Breast epithelium (tissue), 3 donors: ENCODE results near the gene BRD3.

ENCODE experiments used
- CTCF ChIP-seq, 3 donors: fragments of 450-650 bp; IDR thresholded peaks; one replicate each; pipeline ENCODE4 v1.5.1; 2016 to 2017; ENCODE audit warnings: antibody characterized with exemption in 3 of 3, mild to moderate bottlenecking in 3 of 3, moderate library complexity in 3 of 3
- POLR2A ChIP-seq: fragments of 450-650 bp; IDR thresholded peaks from one replicate; pipeline ENCODE4 v1.6.1; 2016; ENCODE audit warnings: antibody characterized with exemption, mild to moderate bottlenecking, moderate library complexity
- POLR2AphosphoS5 ChIP-seq, 3 donors: sonication (generic); formaldehyde crosslinking; IDR thresholded peaks; one replicate each; pipeline ENCODE4 v1.6.1; 2017; ENCODE audit warnings: antibody characterized with exemption in 3 of 3

GRCh38 chr9:134073500-134073899 is 5.7 kb upstream of the BRD3 start:
- TF ChIP-seq POLR2AphosphoS5 (IDR thresholded peaks at IDR 0.05): no peak
- no peak for TF ChIP-seq CTCF (IDR thresholded peaks at IDR 0.05)
- no peak for TF ChIP-seq POLR2A
